ENCODE results near the gene PGM5.

PGM5 gene

GRCh38 chr9:68462105-68462775, 105.8 kb downstream of the PGM5 start:
- ChIA-PET CTCF (no interaction called here), POLR2A (no interaction called here)
- no peaks in the 10 kb centered on the region for H3K36me3 ChIP-seq (ENCODE audit: control insufficient read depth in 2 of 2, insufficient read depth in 1 of 2, low read length in 2 of 2)
- H3K4me1 ChIP-seq (ENCODE audit: control insufficient read depth, insufficient read depth, low read length): no peaks in the 10 kb centered on the region
- H3K27ac ChIP-seq (ENCODE audit: extremely low read depth, low read depth, low read length): no peak overlapping the region
- H3K9me3 ChIP-seq (ENCODE audit: control insufficient read depth, insufficient read depth, low read depth, low read length): no peaks in the 10 kb centered on the region
- TF ChIP-seq ZNF292 (tag by site-specific recombination; IDR thresholded peaks at IDR 0.05; ENCODE audit: borderline replicate concordance, low read depth) (no peak), SALL2 (tag by site-specific recombination; IDR thresholded peaks at IDR 0.05; ENCODE audit: borderline replicate concordance) (no peak), ZNF157 (tag by site-specific recombination; IDR thresholded peaks at IDR 0.05) (no peak), ZNF654 (tag by site-specific recombination; IDR thresholded peaks at IDR 0.05; ENCODE audit: low read depth) (no peak), ZNF26 (tag by site-specific recombination; IDR thresholded peaks at IDR 0.05) (no peak), ZBTB48 (tag by site-specific recombination; IDR thresholded peaks at IDR 0.05) (no peak), ZNF302 (tag by site-specific recombination; IDR thresholded peaks at IDR 0.05; ENCODE audit: low read depth) (no peak), ZNF664 (tag by site-specific recombination; IDR thresholded peaks at IDR 0.05) (no peak), ZNF114 (tag by site-specific recombination; IDR thresholded peaks at IDR 0.05) (no peak), ZNF335 (tag by site-specific recombination; conservative IDR thresholded peaks at IDR 0.05) (no peak), ZBTB17 (tag by site-specific recombination; IDR thresholded peaks at IDR 0.05) (no peak)
- no peak overlapping the region for H3K4me3 ChIP-seq (ENCODE audit: low read depth, low read length)

- no peaks in the 10 kb centered on the region for H3K4me1 ChIP-seq (ENCODE audit: control insufficient read depth, insufficient read depth, low read length)
- no peak overlapping the region for H3K4me3 ChIP-seq (ENCODE audit: low read depth, low read length)
- no peak overlapping the region for H3K27ac ChIP-seq (ENCODE audit: extremely low read depth, low read depth, low read length)
- ChIA-PET POLR2A (no interaction called here), CTCF (no interaction called here)
- H3K9me3 ChIP-seq (ENCODE audit: control insufficient read depth, insufficient read depth, low read depth, low read length): no peaks in the 10 kb centered on the region
- H3K36me3 ChIP-seq (ENCODE audit: control insufficient read depth in 2 of 2, insufficient read depth in 1 of 2, low read length in 2 of 2): no peaks in the 10 kb centered on the region
- TF ChIP-seq ZNF530 (tag by site-specific recombination; IDR thresholded peaks at IDR 0.05; ENCODE audit: low read depth) (no peak), ZNF600 (tag by site-specific recombination; IDR thresholded peaks at IDR 0.05) (no peak), TRIM28 (IDR thresholded peaks at IDR 0.05; ENCODE audit: borderline replicate concordance, low read length) (no peak), ZNF518A (tag by site-specific recombination; conservative IDR thresholded peaks at IDR 0.05; ENCODE audit: low read depth) (no peak), PBX3 (CRISPR knock-in tag; IDR thresholded peaks at IDR 0.05) (no peak), ZNF175 (tag by site-specific recombination; IDR thresholded peaks at IDR 0.05) (no peak), ZNF398 (tag by site-specific recombination; IDR thresholded peaks at IDR 0.05) (no peak), BCL6B (tag by site-specific recombination; IDR thresholded peaks at IDR 0.05) (no peak), ZNF549 (tag by site-specific recombination; IDR thresholded peaks at IDR 0.05) (no peak), KLF9 (tag by site-specific recombination; IDR thresholded peaks at IDR 0.05; ENCODE audit: low read depth) (no peak), ZNF571 (tag by site-specific recombination; IDR thresholded peaks at IDR 0.05) (no peak), ZNF529 (tag by site-specific recombination; IDR thresholded peaks at IDR 0.05; ENCODE audit: insufficient replicate concordance) (no peak), KLF17 (tag by site-specific recombination; IDR thresholded peaks at IDR 0.05) (no peak)
These were observed 113.7 kb downstream of the PGM5 start for GRCh38 chr9:68470067-68470466.
